ENCODE measurements around the gene DIS3L2.

DNA sequence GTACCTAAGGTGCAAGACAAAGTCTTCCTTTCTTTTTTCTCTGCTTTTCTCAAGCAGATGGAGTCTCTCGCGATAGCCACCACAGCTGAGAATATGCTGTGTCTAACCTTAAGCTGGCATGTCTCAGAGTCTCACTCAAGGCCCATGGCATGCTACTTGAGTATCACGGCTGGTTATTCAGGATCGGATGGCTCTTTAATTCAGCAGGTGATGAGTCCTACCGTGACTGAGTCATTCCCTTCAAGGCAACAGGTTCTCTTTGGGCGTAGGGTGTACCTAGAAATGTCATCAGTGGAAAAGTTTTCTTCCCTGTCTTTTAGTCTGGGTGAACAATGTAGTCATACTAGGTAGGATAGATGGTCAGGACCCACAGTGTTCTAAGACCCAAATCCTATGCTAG is 136.2 kb downstream of the DIS3L2 start:
- no peak for TF ChIP-seq FOXM1 (IDR thresholded peaks at IDR 0.05; ENCODE audit: borderline replicate concordance)
- TF ChIP-seq SP1 (IDR thresholded peaks at IDR 0.05): no peak
- TF ChIP-seq, protein P1, sequence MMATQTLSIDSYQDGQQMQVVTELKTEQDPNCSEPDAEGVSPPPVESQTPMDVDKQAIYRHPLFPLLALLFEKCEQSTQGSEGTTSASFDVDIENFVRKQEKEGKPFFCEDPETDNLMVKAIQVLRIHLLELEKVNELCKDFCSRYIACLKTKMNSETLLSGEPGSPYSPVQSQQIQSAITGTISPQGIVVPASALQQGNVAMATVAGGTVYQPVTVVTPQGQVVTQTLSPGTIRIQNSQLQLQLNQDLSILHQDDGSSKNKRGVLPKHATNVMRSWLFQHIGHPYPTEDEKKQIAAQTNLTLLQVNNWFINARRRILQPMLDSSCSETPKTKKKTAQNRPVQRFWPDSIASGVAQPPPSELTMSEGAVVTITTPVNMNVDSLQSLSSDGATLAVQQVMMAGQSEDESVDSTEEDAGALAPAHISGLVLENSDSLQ (IDR thresholded peaks at IDR 0.05): no peak
- TF ChIP-seq LEF1 (IDR thresholded peaks at IDR 0.05; ENCODE audit: borderline replicate concordance): no peak

Measured in HEK293T (cell line).